Lower lobe of right lung (tissue), 2 donors: Measurements from ENCODE around the gene BDKRB2. TPM values are rescaled to one million over a fixed set of nuclear protein-coding genes. Genes with fewer than 3 reads are reported as not detected.

Source experiments
- ATAC-seq, 2 donors: fragments of 200-7000 bp; cut with Tn5 transposase; one replicate each; pipeline ENCODE4 v1.9.1; 2020 to 2022; ENCODE audit warnings: mild to moderate bottlenecking in 2 of 2, moderate library complexity in 2 of 2
- DNase-seq: peaks from one replicate; pipeline ENCODE4 v3.0.0-alpha.2; 2020
- H3K27ac ChIP-seq: fragments of 200-600 bp; one replicate; pipeline ENCODE4 v1.8.0; 2022
- H3K27me3 ChIP-seq: fragments of 200-600 bp; one replicate; pipeline ENCODE4 v1.8.0; 2022; ENCODE audit warnings: low read depth
- H3K36me3 ChIP-seq: fragments of 200-600 bp; one replicate; pipeline ENCODE4 v1.8.0; 2022; ENCODE audit warnings: mild to moderate bottlenecking
- H3K4me1 ChIP-seq: fragments of 200-600 bp; one replicate; pipeline ENCODE4 v1.8.0; 2022
- H3K4me3 ChIP-seq: fragments of 200-600 bp; one replicate; pipeline ENCODE4 v1.8.0; 2022; ENCODE audit warnings: mild to moderate bottlenecking
- H3K9me3 ChIP-seq: fragments of 200-600 bp; one replicate; pipeline ENCODE4 v1.8.0; 2022
- intact Hi-C: fragments of 100-400 bp; cut with DNase I; formaldehyde crosslinking; loops from one replicate; pipeline ENCODE4 v1.11.0; 2022
- total RNA-seq: library from RNA; stranded (reverse); fragmentation: NEBNext Ultra II Directional; extraction: Animal tissue kit (Norgen Biotek cat#: 25700); gene quantifications from one replicate; pipeline ENCODE4 v1.2.1, GENCODE V29; 2021
- TF ChIP-seq, protein P1 (sequence below): fragments of 200-600 bp; IDR thresholded peaks from one replicate; pipeline ENCODE4 v1.8.0; 2022; ENCODE audit warnings: antibody characterized with exemption, mild to moderate bottlenecking
- donor health status: DM: no; HTN: yes; CAD: no; lungs with severe emphysema.

Gene BDKRB2
- total RNA-seq, 1 donor from 2014 or later = 1.3 TPM

- no peaks in the 10 kb centered on the region for H3K36me3 ChIP-seq
- no peaks in the 10 kb centered on the region for H3K9me3 ChIP-seq
- no peaks in the 10 kb centered on the region for H3K27me3 ChIP-seq
- TF ChIP-seq, protein P1, sequence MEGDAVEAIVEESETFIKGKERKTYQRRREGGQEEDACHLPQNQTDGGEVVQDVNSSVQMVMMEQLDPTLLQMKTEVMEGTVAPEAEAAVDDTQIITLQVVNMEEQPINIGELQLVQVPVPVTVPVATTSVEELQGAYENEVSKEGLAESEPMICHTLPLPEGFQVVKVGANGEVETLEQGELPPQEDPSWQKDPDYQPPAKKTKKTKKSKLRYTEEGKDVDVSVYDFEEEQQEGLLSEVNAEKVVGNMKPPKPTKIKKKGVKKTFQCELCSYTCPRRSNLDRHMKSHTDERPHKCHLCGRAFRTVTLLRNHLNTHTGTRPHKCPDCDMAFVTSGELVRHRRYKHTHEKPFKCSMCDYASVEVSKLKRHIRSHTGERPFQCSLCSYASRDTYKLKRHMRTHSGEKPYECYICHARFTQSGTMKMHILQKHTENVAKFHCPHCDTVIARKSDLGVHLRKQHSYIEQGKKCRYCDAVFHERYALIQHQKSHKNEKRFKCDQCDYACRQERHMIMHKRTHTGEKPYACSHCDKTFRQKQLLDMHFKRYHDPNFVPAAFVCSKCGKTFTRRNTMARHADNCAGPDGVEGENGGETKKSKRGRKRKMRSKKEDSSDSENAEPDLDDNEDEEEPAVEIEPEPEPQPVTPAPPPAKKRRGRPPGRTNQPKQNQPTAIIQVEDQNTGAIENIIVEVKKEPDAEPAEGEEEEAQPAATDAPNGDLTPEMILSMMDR = no peak
- intact Hi-C loops = no loop called here
- H3K4me1 ChIP-seq = no peaks in the 10 kb centered on the region
- ATAC-seq = no peak
- DNase-seq = no peak
- no peak overlapping the region for H3K4me3 ChIP-seq
- no peak overlapping the region for H3K27ac ChIP-seq
Observed at GRCh38 chr14:96164861-96165490, 39.7 kb upstream of the BDKRB2 start.

DNA sequence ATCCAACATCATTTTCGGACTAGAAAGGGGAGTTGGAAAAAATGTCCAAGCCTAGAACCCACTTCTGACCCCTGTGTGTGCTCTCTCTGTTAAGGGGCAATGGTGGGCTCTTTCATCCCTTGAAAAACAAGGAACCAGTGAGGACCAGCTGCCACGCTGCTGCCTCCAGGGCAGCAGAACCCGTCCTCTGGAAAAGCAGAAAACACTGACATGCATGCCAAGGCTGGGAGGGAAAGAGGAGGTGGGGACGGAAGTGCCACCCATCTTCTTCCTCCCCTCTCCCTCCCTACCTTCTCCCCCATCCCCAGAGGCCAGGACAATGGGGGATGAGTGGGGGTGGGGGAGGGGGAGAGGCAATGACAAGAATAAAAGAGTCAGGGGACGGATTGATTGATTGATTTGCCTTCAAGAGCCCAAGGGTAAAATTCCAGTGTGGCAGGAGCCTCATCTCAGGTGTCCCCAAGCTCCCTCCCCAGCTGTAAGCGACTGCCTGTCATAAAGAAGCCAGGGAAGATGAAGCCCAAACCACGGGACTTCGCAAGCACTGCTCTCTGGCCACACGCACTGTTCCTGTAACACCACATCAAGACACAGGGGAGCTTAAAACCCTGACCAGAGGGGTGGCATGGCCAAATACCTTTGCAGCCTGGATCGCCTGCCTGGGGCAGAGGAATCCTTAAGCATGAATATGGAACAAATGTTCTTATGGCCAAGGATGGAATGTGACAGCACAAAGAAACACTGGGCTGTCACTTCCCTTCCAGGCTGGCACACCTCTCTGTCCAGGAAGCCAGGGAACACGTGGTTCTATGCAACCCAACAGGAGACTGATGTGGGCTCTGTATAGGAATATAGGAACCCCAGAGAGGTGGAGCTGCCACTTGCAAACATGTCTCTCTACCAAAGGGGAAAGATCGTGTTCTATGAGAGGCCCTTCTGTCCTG lies 38.9 kb upstream of the BDKRB2 start:
- TF ChIP-seq, protein P1 = no peak
- DNase-seq (no peak), ATAC-seq (no peak)
- Histone ChIP-seq H3K9me3 (no peaks in the 10 kb centered on the region), H3K27ac (no peak overlapping the region), H3K27me3 (no peaks in the 10 kb centered on the region), H3K4me1 (no peaks in the 10 kb centered on the region), H3K4me3 (no peak overlapping the region), H3K36me3 (no peaks in the 10 kb centered on the region)
- intact Hi-C loops = no loop called here

GRCh38 chr14:96166461-96167223 lies 38.0 kb upstream of the BDKRB2 start:
- ATAC-seq (no peak), DNase-seq (no peak)
- no peaks in the 10 kb centered on the region for H3K27me3 ChIP-seq
- H3K9me3 ChIP-seq = no peaks in the 10 kb centered on the region
- no peaks in the 10 kb centered on the region for H3K4me1 ChIP-seq
- no peak overlapping the region for H3K4me3 ChIP-seq
- intact Hi-C loops = no loop called here
- TF ChIP-seq, protein P1 = no peak
- no peak overlapping the region for H3K27ac ChIP-seq
- H3K36me3 ChIP-seq = no peaks in the 10 kb centered on the region

DNA sequence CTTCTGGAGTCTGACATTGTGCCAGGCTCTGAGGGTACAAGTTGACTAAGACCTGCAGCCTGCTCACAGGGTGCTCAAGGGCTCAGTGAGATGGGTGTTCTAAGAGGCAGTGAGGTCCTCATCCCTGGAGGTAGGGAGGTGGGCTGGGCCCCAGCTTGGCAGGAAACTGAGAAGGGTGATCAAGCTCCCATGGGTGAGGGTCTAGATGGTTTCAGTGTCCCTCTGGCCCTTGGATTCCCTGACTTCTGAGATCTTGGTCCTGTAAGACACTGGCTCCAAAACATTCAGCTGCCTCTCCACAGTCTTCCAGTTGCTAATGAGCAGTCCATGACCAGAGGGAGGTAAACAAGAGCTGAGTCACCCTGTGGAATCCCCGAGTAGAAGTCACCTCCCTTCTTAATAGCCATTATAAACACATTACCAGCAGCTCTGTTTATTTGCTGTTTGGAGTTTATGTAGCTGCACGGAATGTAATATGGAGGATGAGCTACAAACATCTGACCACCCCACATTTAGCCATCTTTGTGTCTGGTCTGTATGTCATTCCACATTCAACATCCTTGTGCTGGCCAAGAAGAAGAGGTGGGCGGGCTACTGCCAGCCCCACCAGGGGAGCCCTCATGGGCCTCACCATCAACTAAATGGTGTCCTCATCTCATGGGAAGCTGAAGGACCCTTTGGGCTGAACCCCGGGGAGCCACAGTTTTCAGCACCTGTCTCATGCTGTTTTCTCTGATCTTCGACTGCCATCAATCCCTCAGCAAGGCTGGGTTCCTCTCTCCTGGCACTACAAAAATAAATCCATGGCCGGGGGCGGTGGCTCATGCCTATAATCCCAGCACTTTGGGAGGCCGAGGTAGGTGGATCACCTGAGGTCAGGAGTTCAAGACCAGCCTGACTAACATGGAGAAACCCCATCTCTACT lies 37.2 kb upstream of the BDKRB2 start:
- Histone ChIP-seq H3K4me3 (no peak overlapping the region), H3K27ac (no peak overlapping the region), H3K27me3 (no peaks in the 10 kb centered on the region), H3K36me3 (no peaks in the 10 kb centered on the region), H3K9me3 (no peaks in the 10 kb centered on the region), H3K4me1 (no peaks in the 10 kb centered on the region)
- DNase-seq = no peak
- peak in 1 of 2 donors; percentile 59 for ATAC-seq
- TF ChIP-seq, protein P1 = no peak
- intact Hi-C loops = no loop called here
